Smooth muscle cell (in vitro differentiated cells): ENCODE measurements around the gene TRIM39. TPM values are rescaled to one million over a fixed set of nuclear protein-coding genes. Genes with fewer than 3 reads are reported as not detected.
"Not testable (repeated sequence)": the region's sequence is repeated elsewhere in the genome, so short reads cannot be mapped to it uniquely, and the experiment has no call there.

Source experiments
- DNase-seq: peaks from one replicate; lab custom pipeline; 2025; ENCODE audit not compliant: unreplicated experiment; lab: John Stamatoyannopoulos, UW
- H2AFZ ChIP-seq: fragments of 200-600 bp; sonication (generic); 2 replicates; pipeline ENCODE4 v1.6.0; 2016; ENCODE audit warnings: antibody characterized with exemption, low read depth, mild to moderate bottlenecking
- H3F3A ChIP-seq: fragments of 200-600 bp; sonication (generic); 2 replicates; pipeline ENCODE4 v1.6.0; 2017; ENCODE audit warnings: antibody characterized with exemption, low read depth
- H3K27ac ChIP-seq: fragments of 200-600 bp; sonication (generic); 2 replicates; pipeline ENCODE4 v1.5.1; 2016; ENCODE audit warnings: low read depth, mild to moderate bottlenecking
- H3K27me3 ChIP-seq: fragments of 200-600 bp; sonication (generic); 2 replicates; pipeline ENCODE4 v1.6.1; 2016; ENCODE audit warnings: low read depth, mild to moderate bottlenecking
- H3K36me3 ChIP-seq: fragments of 200-600 bp; sonication (generic); 2 replicates; pipeline ENCODE4 v1.5.1; 2016; ENCODE audit warnings: low read depth
- H3K4me1 ChIP-seq: fragments of 200-600 bp; sonication (generic); 2 replicates; pipeline ENCODE4 v1.5.1; 2016; ENCODE audit warnings: low read depth
- H3K4me2 ChIP-seq: fragments of 200-600 bp; sonication (generic); 2 replicates; pipeline ENCODE4 v1.6.0; 2016; ENCODE audit warnings: mild to moderate bottlenecking
- H3K4me3 ChIP-seq: fragments of 200-600 bp; sonication (generic); 2 replicates; pipeline ENCODE4 v1.5.1; 2016; ENCODE audit warnings: mild to moderate bottlenecking
- H3K79me2 ChIP-seq: fragments of 200-600 bp; sonication (generic); 2 replicates; pipeline ENCODE4 v1.6.0; 2016; ENCODE audit warnings: low read depth, mild to moderate bottlenecking
- H3K9ac ChIP-seq: fragments of 200-600 bp; sonication (generic); 2 replicates; pipeline ENCODE4 v1.6.0; 2016; ENCODE audit warnings: low read depth
- H3K9me3 ChIP-seq: fragments of 200-600 bp; sonication (generic); replicated peaks from 2 replicates; pipeline ENCODE4 v1.5.1; 2016; ENCODE audit warnings: low read depth
- H4K20me1 ChIP-seq: fragments of 200-600 bp; sonication (generic); 2 replicates; pipeline ENCODE4 v1.6.0; 2016; ENCODE audit warnings: low read depth
- WGBS: methylation state at CpG from one replicate; pipeline ENCODE4 v1.1.7; 2016; ENCODE audit warnings: low lambda C conversion rate; 5-methylcytosine and 5-hydroxymethylcytosine counted together
- polyA plus RNA-seq: library from polyadenylated mRNA; unstranded; fragments of >200 nt; fragmentation: Nextera tagmentation; extraction: Ambion mirVana; gene quantifications from 2 replicates; pipeline ENCODE4 v1.2.1, GENCODE V29; 2016
- total RNA-seq: library from RNA; depleted of rRNA; stranded (reverse); fragments of >200 nt; gene quantifications from 2 replicates; pipeline ENCODE4 v1.2.3, GENCODE V29; 2014
- TF ChIP-seq, protein P1 (sequence below): fragments of 200-600 bp; sonication (generic); IDR thresholded peaks from 2 replicates; pipeline ENCODE4 v1.5.1; 2017; ENCODE audit warnings: borderline replicate concordance, mild to moderate bottlenecking, antibody characterized with exemption; ENCODE audit not compliant: insufficient read depth, poor library complexity, severe bottlenecking

The TRIM39 gene
- total and polyA plus RNA-seq, 2 experiments from 2014 or later = 12.4 to 22.6 TPM

DNA sequence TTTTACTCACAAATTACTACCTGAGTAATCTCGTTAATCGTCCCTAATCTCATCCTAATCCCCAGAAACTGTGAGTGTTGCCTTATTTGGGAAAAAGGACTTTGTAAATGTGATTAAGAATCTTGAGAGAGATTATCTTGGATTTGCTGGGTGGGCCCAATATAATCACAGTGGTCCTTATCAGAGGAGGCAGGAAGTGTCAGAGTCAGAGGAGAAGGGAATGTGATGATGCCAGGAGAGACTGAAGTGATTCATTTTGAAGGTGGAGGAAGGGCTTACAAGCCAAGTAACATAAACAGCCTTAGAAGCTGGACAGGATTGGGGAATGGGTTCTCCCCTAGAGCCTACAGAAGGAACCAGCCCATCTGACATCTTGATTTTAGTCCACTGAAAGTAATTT is 34.9 kb downstream of the TRIM39 start:
- no peak overlapping the region for H3K4me2 ChIP-seq
- TF ChIP-seq, protein P1, sequence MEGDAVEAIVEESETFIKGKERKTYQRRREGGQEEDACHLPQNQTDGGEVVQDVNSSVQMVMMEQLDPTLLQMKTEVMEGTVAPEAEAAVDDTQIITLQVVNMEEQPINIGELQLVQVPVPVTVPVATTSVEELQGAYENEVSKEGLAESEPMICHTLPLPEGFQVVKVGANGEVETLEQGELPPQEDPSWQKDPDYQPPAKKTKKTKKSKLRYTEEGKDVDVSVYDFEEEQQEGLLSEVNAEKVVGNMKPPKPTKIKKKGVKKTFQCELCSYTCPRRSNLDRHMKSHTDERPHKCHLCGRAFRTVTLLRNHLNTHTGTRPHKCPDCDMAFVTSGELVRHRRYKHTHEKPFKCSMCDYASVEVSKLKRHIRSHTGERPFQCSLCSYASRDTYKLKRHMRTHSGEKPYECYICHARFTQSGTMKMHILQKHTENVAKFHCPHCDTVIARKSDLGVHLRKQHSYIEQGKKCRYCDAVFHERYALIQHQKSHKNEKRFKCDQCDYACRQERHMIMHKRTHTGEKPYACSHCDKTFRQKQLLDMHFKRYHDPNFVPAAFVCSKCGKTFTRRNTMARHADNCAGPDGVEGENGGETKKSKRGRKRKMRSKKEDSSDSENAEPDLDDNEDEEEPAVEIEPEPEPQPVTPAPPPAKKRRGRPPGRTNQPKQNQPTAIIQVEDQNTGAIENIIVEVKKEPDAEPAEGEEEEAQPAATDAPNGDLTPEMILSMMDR = no peak
- no peak overlapping the region for H3K9ac ChIP-seq
- no peak for DNase-seq
- H3K9me3 ChIP-seq = no peaks in the 10 kb centered on the region
- no peak overlapping the region for H3K4me3 ChIP-seq
- H3K36me3 ChIP-seq = no peaks in the 10 kb centered on the region
- H3K27me3 ChIP-seq = peaks cover 68% of the 10 kb centered on the region
- H4K20me1 ChIP-seq = no peaks in the 10 kb centered on the region
- no peaks in the 10 kb centered on the region for H3K79me2 ChIP-seq
- no peaks in the 10 kb centered on the region for H3F3A ChIP-seq
- 71% methylated on average over 2 of the region's 2 CpGs for WGBS
- H2AFZ ChIP-seq = no peak overlapping the region
- H3K4me1 ChIP-seq = peaks cover 7% of the 10 kb centered on the region
- no peak overlapping the region for H3K27ac ChIP-seq

DNA sequence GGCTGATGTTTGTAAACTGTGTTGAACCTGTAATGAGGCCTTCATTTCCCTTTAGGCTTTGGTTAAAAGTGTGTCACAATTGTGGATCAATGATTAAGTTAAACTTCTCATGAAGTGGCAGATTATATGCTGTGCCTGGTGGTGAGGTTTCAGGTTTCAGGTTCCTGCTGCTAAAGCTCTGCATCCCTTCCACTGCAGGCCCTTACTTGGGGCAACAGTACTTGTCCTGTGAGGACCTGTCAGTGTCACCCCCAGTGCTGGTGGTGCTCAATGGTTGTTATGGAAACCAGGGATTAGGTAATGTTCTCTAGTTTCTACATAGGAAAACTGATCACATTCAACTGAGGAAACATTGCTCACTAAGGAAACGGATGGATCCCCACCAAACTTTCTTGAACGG is 36.7 kb downstream of the TRIM39 start:
- H3K4me3 ChIP-seq = no peak overlapping the region
- no peaks in the 10 kb centered on the region for H3K79me2 ChIP-seq
- no peaks in the 10 kb centered on the region for H3K36me3 ChIP-seq
- H3K4me2 ChIP-seq = no peak overlapping the region
- peaks cover 1% of the 10 kb centered on the region for H3K4me1 ChIP-seq
- no peaks in the 10 kb centered on the region for H3F3A ChIP-seq
- TF ChIP-seq, protein P1 = no peak
- H4K20me1 ChIP-seq = no peaks in the 10 kb centered on the region
- no peaks in the 10 kb centered on the region for H3K9me3 ChIP-seq
- DNase-seq = no peak
- 78% methylated on average over 2 of the region's 2 CpGs for WGBS
- no peak overlapping the region for H2AFZ ChIP-seq
- H3K27me3 ChIP-seq = peaks cover 72% of the 10 kb centered on the region
- H3K27ac ChIP-seq = no peak overlapping the region
- H3K9ac ChIP-seq = no peak overlapping the region

DNA sequence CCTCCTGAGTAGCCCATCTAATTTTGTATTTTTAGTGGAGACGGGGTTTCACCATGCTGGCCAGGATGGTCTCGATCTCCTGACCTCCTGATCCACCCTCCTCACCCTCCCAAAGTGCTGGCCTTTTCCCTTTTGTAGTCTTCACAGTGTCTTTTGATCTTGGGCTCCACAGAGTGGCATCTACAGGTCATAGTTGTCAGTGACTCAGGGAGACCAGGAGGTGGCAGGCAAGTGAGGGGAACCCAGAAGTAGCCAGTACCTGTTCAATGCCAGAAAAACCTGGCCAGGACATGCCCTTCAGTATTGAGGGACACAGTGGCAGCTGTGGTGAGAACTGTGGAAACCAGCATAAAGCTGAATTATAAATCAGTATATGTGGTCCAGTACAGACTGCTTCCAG is 37.9 kb downstream of the TRIM39 start:
- no peak overlapping the region for H2AFZ ChIP-seq
- peaks cover 64% of the 10 kb centered on the region for H3K27me3 ChIP-seq
- WGBS = 78% methylated on average over 2 of the region's 2 CpGs
- no peaks in the 10 kb centered on the region for H3K9me3 ChIP-seq
- no peak overlapping the region for H3K4me3 ChIP-seq
- H3K79me2 ChIP-seq = no peaks in the 10 kb centered on the region
- no peak overlapping the region for H3K27ac ChIP-seq
- H3K9ac ChIP-seq = no peak overlapping the region
- H3K4me2 ChIP-seq = no peak overlapping the region
- no peak for DNase-seq
- TF ChIP-seq, protein P1 = no peak
- H3K36me3 ChIP-seq = no peaks in the 10 kb centered on the region
- H3F3A ChIP-seq = no peaks in the 10 kb centered on the region
- H4K20me1 ChIP-seq = no peaks in the 10 kb centered on the region
- no peaks in the 10 kb centered on the region for H3K4me1 ChIP-seq

DNA sequence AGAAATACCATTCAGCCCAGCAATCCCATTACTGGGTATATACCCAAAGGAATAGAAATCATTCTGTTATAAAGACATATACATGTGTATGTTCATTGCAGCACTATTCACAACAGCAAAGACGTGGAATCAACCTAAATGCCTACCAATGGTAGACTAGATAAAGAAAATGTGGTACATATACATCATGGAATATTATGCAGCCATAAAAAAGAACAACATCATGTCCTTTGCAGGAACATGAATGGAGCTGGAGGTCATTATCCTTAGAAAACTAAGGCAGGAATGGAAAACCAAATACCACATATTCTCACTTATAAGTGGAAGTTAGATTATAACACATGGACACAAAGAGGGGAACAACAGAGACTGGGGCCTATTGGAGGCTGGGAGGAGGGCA is 42.6 kb downstream of the TRIM39 start:
- not testable (repeated sequence) for H3K27ac ChIP-seq, DNase-seq, H3K79me2 ChIP-seq, H3K36me3 ChIP-seq, H3K9me3 ChIP-seq, H2AFZ ChIP-seq, H3K4me1 ChIP-seq, H3K4me2 ChIP-seq, H3K4me3 ChIP-seq, H3K9ac ChIP-seq, H3F3A ChIP-seq, H4K20me1 ChIP-seq
- peaks cover 66% of the 10 kb centered on the region for H3K27me3 ChIP-seq
- 30% methylated on average over 1 of the region's 1 CpG for WGBS
